ENCODE results near the gene ARPC4.

DNA sequence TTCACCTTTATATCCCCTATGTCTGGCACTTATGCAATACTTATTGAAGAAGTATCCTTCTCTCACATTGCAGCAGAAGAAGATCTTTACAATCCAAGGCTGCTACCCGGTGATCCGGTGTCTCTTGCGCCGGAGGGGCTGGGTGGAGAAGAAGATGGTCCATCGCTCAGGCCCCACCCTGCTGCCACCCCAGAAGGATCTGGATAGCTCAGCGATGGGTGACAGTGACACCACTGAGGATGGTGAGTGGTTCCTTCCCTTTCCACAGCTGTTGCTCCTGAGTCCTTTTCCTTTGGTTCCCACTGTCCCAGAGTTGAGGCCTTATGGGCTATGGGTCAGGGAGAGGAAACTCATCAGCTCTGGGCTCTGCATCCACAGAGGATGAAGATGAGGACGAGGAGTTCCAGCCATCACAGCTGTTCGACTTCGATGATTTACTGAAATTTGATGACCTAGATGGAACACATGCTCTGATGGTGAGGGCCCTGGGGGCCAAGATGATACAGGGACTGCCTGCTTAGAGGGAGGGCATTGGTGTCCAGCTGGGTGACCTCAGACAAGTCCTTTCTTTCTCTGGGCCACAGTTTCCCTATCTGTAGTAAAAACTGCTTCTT lies 20.1 kb downstream of the ARPC4 start:
- no peak for TF ChIP-seq POLR2A (IDR thresholded peaks at IDR 0.05)
- TF ChIP-seq, protein P1, sequence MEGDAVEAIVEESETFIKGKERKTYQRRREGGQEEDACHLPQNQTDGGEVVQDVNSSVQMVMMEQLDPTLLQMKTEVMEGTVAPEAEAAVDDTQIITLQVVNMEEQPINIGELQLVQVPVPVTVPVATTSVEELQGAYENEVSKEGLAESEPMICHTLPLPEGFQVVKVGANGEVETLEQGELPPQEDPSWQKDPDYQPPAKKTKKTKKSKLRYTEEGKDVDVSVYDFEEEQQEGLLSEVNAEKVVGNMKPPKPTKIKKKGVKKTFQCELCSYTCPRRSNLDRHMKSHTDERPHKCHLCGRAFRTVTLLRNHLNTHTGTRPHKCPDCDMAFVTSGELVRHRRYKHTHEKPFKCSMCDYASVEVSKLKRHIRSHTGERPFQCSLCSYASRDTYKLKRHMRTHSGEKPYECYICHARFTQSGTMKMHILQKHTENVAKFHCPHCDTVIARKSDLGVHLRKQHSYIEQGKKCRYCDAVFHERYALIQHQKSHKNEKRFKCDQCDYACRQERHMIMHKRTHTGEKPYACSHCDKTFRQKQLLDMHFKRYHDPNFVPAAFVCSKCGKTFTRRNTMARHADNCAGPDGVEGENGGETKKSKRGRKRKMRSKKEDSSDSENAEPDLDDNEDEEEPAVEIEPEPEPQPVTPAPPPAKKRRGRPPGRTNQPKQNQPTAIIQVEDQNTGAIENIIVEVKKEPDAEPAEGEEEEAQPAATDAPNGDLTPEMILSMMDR (IDR thresholded peaks at IDR 0.05 in 4 of 5, conservative IDR thresholded peaks at IDR 0.05 in 1 of 5) = no peak

Data from gastrocnemius medialis (tissue), 4 donors.